Neural progenitor cell (in vitro differentiated cells): ENCODE measurements around the gene ARHGAP26.

Source experiments
- CTCF ChIP-seq: fragments of 200-600 bp; sonication (generic); IDR thresholded peaks from 2 replicates; pipeline ENCODE4 v1.5.1; 2017; ENCODE audit warnings: antibody characterized with exemption, mild to moderate bottlenecking
- EZH2 ChIP-seq: fragments of 200-600 bp; sonication (generic); IDR thresholded peaks from 2 replicates; pipeline ENCODE4 v1.6.1; 2017; ENCODE audit warnings: antibody characterized with exemption, mild to moderate bottlenecking, moderate library complexity
- EZH2phosphoT487 ChIP-seq: fragments of 200-600 bp; sonication (generic); IDR thresholded peaks from 2 replicates; pipeline ENCODE4 v1.6.1; 2017; ENCODE audit warnings: antibody characterized with exemption

- TF ChIP-seq EZH2phosphoT487: no peak
- no peak for TF ChIP-seq CTCF
- no peak for TF ChIP-seq EZH2
Measured at GRCh38 chr5:143044265-143044664, 274.1 kb downstream of the ARHGAP26 start.
